SIG-M5 (cell line): Measurements from ENCODE around the gene CRKL.
"Not testable (repeated sequence)": the region's sequence is repeated elsewhere in the genome, so short reads cannot be mapped to it uniquely, and the experiment has no call there.

Source experiments
- DNase-seq: peaks from one replicate; lab custom pipeline; 2025; lab: John Stamatoyannopoulos, UW

Gene CRKL

DNA sequence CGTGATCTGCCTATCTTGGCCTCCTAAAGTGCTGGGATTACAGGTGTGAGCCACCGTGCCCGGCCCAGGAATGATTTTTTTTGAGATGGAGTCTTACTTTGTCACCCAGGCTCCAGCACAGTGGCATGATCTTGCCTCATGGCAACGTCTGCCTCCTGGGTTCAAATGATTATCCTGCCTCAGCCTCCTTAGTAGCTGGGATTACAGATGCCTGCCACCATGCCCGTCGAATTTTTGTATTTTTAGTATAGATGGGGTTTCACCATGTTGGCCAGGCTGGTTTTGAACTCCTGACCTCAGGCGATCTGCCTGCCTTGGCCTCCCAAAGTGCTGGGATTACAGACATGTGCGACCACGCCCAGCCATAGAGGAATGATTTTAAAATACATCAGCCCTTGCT lies 17.8 kb downstream of the CRKL start:
- DNase-seq = not testable (repeated sequence)

DNA sequence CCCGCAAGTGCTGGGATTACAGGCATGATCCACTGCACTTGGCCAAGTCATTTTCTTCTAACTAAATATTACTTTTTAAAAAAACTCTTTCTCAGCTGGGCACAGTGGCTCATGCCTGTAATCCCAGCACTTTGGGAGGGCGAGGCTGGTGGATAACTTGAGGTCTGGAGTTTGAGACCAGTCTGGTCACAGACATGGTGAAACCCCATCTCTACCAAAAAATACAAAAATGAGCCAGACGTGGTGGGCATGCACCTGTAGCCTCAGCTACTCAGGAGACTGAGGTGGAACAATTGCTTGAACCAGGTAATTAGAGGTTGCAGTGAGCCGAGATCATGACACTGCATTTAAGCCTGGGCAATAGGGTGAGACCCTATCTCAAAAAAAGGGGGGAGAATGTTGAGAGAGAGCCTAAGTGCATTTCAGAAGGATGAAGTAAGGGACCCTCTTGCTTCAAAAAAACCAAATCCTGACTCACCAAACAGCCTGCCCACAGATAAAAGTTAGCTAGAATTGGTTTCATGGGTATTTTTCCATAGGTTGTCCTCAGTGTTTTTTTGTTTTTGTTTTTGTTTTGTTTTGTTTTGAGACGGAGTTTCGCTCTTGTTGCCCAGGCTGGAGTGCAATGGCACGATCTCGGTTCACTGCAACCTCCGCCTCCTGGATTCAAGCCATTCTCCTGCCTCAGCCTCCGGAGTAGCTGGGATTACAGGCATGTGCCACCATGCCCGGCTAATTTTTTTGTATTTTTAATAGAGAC lies 18.8 kb downstream of the CRKL start:
- not testable (repeated sequence) for DNase-seq

GRCh38 chr22:20937031-20937793 lies 20.0 kb downstream of the CRKL start:
- no peak for DNase-seq

GRCh38 chr22:20937794-20938671 lies 20.8 kb downstream of the CRKL start:
- DNase-seq = no peak

GRCh38 chr22:20939457-20940185 lies 22.4 kb downstream of the CRKL start:
- not testable (repeated sequence) for DNase-seq

DNA sequence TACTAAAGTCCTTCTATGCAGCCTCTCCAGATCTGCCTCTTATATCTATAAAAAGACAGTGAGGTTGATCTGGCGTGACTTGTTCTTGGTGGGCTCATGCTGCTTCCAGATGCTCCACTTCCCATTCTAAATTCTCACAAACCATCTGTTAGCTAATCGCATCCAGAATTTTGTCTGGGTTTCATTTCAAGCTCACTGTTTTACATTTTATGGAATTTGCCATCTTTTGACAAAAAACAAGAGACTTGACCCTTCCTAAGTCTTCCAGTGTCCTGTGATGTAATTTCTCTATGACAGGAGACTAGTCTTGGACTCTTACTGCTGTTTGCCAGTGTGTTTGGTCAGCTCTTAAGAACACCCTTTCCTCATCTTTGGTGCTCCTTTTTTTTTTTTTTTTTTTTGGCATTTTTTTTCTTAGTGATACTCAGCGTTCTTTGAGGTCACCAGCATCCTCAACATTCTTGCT lies 23.0 kb downstream of the CRKL start:
- DNase-seq = no peak

GRCh38 chr22:20940904-20941385 lies 23.7 kb downstream of the CRKL start:
- DNase-seq = no peak

DNA sequence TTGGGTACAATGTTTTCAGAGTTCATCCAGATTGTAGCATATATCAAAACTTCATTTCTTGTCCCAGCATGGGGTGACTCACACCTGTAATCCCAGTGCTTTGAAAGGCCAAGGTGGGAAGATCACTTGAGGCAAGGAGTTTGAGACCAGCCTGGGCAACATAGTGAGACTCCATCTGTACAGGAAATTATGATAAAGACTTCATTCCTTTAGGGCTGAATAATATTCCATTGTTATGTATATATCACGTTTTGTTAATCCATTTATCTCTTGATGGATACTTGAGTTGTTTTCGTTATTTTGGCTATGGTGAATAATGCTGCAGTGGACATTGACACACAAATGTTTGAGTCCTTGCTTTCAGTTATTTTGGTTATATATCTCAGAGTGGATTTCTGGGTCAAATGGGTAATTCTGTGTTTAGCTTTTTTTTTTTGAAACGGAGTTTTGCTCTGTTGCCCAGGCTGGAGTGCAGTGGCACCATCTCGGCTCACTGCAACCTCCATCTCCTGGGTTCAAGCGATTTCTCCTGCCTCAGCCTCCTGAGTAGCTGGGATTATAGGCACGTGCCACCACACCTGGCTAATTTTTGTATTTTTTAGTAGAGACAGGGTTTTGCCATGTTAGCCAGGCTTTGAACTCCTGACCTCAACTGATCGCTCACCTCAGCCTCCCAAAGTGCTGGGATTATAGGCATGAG lies 25.1 kb downstream of the CRKL start:
- DNase-seq = not testable (repeated sequence)

DNA sequence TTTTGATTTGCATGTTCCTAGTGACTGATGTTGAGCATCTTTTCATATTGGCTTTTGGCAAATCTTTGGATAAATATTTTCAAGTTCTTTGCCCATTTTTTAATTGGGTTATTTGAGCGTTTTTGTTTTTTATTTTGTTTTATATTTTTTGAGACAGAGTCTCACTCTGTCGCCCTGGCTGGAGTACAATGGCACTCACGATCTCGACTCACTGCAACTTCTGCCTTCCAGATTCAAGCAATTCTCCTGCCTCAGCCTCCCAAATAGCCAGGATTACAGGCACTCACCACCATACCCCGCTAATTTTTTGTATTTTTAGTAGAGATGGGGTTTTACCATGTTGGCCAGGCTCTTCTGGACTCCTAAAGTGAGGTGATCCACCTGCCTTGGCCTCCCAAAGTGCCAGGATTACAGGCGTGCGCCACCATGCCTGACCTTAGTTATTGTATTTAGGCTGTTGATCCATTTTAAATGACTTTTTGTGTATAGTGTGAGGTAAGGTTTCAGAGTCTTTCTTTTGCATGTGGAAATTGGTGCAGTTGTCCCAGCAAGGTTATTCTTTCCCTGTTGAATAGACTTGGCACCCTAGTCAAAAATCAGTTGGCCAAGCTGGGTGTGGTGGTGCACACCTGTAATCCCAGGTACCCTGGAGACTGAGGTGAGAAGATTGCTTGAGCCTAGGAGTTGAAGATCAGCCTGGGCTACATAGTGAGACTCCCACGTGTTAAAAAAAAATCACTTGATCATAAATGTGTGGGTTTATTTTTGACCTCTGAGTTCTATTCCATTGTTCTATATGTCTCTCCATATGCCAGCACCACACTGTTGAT lies 26.1 kb downstream of the CRKL start:
- no peak for DNase-seq

DNA sequence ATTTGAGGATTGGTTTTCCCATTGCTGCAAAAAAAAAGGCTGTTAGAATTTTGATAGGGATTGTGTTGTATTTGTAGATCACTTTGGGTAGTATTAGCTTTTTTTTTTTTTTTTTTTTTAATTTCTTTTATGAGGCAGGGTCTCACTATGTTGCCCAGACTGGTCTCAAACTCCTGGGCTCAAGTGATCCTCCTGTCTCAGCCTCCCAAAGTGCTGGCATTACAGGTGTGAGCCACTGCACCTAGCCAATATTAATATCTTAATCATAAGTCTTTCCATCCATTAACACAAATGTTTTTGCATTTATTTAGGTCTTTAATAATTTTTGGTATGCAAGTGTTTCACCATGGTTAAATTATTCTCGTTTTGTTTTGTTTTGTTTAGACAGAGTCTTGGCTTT lies 26.8 kb downstream of the CRKL start:
- DNase-seq = no peak

- no peak for DNase-seq
Observed at GRCh38 chr22:20945578-20945934, 28.3 kb downstream of the CRKL start.

DNA sequence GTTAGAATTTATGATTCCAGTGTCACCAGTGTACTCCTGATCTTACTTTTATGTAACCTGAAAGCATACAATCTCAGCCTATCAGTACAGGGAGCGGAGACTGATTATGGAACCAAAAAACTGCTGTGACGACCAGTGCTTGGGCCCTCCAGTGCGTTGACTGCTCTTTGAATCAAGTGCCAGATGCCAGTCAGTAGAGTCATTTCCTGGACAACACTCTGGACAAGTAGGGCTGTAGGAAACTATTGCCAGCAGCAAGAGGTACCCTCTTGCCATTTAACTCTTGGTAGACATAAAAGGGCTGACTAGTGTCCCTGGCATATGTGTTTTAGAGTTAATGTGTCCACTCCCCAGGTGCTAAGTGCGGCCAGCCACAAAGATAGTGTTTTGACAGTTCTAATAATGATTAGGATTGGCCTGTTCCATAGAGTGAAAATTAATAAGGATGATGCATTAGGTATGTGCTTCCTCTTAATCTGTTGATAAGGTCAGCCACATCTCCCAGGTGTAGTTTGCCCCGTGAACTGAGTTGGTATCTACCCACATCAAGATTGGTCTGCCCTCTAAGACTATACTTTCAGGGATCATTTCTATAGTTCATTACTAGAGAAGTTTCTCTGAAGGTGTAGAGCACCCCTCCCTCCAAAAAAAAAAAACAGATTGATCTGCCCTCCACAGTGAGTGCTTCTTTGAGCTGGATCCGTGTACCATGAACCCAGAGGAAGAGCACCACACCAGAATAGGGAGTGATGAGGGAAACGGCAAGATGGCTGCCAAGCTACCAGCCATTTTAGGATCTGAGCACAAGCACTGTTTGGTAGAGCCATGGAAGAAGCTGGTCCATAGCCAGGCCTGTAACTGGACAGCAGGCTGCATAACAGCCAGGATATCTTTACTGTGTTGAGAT lies 29.1 kb downstream of the CRKL start:
- DNase-seq = no peak

DNA sequence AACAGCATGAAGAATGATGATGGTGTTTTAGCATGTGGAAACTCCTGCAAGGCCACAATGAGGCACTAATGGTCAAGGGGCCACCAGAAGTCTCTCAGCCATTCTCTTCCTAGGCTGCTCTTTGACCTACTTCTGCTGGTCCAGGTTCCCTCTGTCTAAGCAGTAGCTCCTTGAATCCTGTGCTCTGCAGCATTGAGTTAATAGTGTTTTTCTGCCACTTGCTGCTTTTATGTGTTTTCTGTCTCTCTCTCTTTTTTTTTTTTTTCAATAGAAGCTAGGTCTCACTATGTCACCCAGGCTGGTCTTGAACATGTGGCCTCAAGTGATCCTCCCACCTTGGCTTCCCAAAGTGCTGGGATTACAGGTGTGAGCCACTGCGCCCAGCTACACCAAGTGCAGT lies 29.8 kb downstream of the CRKL start:
- no peak for DNase-seq

DNA sequence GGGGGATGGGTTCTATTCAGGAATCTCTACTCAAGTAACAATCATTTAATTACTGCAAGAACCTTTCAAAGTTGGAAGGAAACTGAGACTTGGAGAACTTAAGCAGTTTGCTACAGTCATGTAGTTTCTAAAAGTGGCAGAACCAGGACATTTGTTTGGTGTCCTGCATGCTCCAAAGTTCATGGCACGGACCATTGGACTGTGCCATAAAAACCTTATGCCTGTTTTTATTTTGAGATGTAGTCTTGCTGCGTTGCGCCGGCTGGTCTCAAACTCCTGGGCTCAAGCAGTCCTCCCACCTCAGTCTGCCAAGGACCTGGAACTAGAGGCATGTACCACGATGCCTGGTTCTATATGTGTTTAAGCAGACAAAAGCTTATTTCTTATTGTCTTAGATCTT lies 31.2 kb downstream of the CRKL start:
- no peak for DNase-seq

DNA sequence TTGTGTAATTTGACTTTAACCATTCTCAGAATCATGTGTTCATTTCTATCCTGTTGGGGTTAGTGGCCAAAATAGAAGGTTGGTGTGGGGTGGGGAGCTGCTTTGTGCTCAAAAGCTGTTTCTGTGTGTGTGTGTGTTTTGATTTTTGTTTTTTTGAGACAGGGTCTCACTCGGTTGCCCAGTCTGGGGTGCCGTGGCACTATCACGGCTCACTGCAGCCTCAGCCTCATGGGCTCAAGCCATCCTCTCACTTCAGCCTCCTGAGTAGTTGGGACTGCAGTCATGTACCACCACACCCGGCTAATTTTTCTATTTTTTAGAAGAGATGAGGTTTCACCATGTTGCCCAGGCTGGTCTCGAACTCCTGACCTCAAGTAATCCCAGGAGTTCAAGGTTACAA lies 31.8 kb downstream of the CRKL start:
- DNase-seq = no peak

GRCh38 chr22:20949698-20950183 lies 32.5 kb downstream of the CRKL start:
- DNase-seq = no peak

GRCh38 chr22:20951151-20951931 lies 34.1 kb downstream of the CRKL start:
- no peak for DNase-seq

DNA sequence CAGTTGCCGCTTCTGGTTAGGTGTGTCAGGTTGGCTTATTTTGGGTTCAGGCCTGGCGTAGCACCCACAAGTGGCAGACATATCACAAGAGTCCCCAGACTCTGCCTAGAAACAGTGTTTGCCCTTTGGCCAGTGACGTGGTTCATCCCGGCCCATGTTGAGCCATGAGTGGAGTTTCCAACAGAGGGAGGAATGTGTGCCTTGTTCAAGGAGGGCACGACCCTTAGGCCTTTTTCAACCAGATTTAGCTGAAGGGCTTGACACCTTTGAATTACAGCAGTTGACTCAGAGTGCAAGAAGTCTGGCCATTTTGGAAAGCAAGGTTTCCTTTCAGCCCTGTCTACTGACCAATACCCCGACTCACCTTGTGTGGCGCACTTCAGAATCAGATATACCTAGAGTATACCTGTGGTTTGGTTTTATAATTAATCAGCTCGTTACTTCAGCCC lies 34.7 kb downstream of the CRKL start:
- DNase-seq = no peak
